DND-41 (cell line): Measurements from ENCODE around the gene RBSN.

Experiments
- EZH2 ChIP-seq: IDR thresholded peaks from 3 replicates; pipeline ENCODE4 v1.6.1; 2012; ENCODE audit warnings: borderline replicate concordance, low read depth, mild to moderate bottlenecking, moderate library complexity, low read length, inconsistent platforms; ENCODE audit not compliant: severe bottlenecking
- TF ChIP-seq, protein P1 (sequence below): IDR thresholded peaks from 2 replicates; pipeline ENCODE4 v1.5.1; 2012; ENCODE audit warnings: borderline replicate concordance, low read length, moderate library complexity, mild to moderate bottlenecking; ENCODE audit not compliant: poor library complexity, severe bottlenecking; ENCODE audit errors: extremely low read depth

DNA sequence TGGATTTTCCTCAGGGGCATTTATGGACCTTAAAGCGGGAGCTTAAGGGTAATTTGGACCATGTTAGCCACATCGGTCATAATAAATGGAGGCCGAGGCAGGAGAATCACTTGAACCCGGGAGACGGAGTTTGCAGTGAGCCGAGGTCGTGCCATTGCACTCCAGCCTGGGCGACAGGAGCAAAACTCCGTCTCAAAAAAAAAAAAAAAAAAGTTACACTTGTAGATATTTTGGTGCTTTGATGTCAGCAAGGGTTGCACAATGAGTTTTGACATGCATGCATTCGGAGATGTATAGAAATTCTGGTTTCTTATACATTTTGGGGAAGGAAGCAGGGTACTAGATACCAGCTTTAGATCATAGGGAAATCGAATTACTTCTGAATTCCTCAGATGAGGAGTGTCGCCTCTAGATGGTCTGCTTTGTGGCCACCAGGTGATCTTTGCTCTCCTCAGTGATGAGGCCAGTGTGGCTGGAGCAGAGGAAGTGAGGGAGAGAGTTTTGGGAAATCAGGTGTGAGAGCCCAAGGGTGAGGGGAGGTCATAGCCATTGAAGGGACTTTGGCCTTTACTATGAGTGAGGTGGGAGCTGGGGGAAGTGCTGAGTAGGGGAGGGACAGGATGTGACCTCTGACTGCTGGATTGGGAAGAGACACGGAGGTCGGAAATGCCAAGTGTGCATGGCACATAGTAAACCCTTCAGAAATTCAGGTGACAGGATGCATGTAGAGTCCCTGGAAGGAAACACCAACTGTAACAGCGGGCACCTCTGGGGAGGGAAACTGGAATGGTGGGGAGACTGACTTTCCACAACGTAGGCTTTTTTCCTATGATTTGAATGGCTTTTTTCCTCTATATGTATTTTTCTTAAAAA is 8.4 kb upstream of the RBSN start:
- TF ChIP-seq, protein P1, sequence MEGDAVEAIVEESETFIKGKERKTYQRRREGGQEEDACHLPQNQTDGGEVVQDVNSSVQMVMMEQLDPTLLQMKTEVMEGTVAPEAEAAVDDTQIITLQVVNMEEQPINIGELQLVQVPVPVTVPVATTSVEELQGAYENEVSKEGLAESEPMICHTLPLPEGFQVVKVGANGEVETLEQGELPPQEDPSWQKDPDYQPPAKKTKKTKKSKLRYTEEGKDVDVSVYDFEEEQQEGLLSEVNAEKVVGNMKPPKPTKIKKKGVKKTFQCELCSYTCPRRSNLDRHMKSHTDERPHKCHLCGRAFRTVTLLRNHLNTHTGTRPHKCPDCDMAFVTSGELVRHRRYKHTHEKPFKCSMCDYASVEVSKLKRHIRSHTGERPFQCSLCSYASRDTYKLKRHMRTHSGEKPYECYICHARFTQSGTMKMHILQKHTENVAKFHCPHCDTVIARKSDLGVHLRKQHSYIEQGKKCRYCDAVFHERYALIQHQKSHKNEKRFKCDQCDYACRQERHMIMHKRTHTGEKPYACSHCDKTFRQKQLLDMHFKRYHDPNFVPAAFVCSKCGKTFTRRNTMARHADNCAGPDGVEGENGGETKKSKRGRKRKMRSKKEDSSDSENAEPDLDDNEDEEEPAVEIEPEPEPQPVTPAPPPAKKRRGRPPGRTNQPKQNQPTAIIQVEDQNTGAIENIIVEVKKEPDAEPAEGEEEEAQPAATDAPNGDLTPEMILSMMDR = no peak
- no peak for TF ChIP-seq EZH2
